ENCODE results near the gene PRDM11.

PRDM11 gene

DNA sequence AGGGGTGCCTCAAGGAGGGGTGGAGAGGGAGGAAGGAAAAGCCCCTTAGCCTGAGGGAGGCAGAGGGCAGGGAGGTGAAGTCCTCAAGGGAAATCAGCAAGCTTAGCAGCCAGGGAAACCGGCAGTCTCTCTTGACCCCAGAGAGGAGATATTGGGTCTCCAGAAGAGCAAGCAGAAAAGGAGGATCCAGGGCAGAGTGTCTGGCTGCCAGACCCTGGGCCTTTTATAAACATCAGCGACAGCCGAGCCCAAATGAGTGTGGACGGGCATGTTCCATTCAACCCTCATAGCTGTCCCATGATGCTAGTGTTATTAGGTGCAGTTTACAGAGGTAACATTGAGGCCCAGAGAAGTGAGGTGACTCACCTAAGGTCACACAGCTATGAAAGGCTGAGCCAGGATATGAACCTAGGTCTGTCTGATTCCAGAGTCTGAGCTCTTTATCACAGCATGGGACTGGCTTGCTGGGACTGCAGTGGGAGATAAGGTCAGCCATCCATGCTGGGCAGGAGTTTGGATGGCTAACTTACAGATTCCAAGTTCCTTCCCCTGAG is 9.3 kb downstream of the PRDM11 start:
- no peak overlapping the region for H3K4me3 ChIP-seq
- H3K27ac ChIP-seq = no peak overlapping the region

GRCh38 chr11:45156201-45156600 is 9.8 kb downstream of the PRDM11 start:
- H3K4me3 ChIP-seq = no peak overlapping the region
- H3K27ac ChIP-seq = no peak overlapping the region

GRCh38 chr11:45156741-45157140 is 10.3 kb downstream of the PRDM11 start:
- Histone ChIP-seq H3K27ac (no peak overlapping the region), H3K4me3 (no peak overlapping the region)

GRCh38 chr11:45157247-45158209 is 11.1 kb downstream of the PRDM11 start:
- Histone ChIP-seq H3K4me3 (no peak overlapping the region), H3K27ac (peak overlapping the region in 10 of 21 experiments; percentile 14 to 73 (median 38))

GRCh38 chr11:45158210-45158731 is 11.8 kb downstream of the PRDM11 start:
- peak overlapping the region in 12 of 21 experiments; percentile 14 to 73 (median 38) for H3K27ac ChIP-seq
- H3K4me3 ChIP-seq = no peak overlapping the region

- Histone ChIP-seq H3K4me3 (no peak overlapping the region), H3K27ac (peak overlapping the region in 8 of 21 experiments; percentile 16 to 73 (median 29))
Observed at GRCh38 chr11:45158891-45159605, 12.6 kb downstream of the PRDM11 start.

- no peak overlapping the region for H3K4me3 ChIP-seq
- peak overlapping the region in 2 of 21 experiments; percentile 36 to 64 for H3K27ac ChIP-seq
Observed at GRCh38 chr11:45159781-45160365, 13.4 kb downstream of the PRDM11 start.

GRCh38 chr11:45161252-45162063 is 15.0 kb downstream of the PRDM11 start:
- no peak overlapping the region for H3K4me3 ChIP-seq
- no peak overlapping the region for H3K27ac ChIP-seq

GRCh38 chr11:45162064-45162375 is 15.6 kb downstream of the PRDM11 start:
- no peak overlapping the region for H3K27ac ChIP-seq
- no peak overlapping the region for H3K4me3 ChIP-seq

DNA sequence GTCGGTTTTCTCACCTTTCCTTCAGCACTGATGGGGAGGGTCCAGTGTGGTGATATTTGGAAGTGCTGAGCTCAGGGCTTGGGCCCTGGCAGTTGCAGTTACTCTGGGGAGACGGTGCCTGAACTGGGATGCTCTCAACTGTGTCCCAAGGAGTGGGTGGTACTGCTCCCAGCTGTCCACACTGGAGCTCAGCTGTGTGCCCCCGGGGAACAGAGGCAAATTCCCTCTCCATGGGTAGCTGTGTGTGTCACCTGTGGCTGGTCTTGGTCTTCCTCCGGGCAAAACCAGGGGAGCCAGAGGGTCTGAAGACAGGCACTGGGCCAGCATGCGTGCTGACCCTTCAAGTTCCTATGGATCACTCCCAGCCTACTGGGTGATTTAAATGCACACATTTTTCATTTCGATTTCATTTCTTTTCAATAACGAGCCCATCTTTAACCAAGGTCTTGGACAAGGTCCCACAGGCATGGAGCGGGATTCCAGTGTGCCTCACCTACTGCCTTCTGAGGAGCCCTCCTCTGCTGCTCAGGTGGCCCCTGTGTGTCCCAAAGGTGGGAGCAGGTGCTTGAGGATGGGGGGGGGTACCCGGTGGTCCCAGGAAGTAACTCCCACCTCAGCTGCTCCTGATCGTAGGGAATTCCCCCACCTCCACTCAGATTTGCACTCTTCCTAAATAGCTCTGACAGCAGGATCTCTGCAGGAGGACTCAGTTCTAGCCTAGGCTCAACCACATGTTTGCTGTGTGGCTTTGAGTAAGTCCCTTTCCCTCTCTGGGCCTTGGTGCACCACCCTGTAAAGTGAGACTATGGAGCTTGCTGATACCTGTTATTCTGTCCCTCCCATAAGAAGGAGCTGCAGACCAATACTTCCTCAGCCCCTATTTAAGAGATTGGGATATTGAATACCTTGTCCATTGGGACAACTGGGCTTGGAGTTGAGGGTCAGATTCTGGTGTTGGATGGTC is 16.8 kb downstream of the PRDM11 start:
- H3K27ac ChIP-seq = no peak overlapping the region
- H3K4me3 ChIP-seq = no peak overlapping the region

DNA sequence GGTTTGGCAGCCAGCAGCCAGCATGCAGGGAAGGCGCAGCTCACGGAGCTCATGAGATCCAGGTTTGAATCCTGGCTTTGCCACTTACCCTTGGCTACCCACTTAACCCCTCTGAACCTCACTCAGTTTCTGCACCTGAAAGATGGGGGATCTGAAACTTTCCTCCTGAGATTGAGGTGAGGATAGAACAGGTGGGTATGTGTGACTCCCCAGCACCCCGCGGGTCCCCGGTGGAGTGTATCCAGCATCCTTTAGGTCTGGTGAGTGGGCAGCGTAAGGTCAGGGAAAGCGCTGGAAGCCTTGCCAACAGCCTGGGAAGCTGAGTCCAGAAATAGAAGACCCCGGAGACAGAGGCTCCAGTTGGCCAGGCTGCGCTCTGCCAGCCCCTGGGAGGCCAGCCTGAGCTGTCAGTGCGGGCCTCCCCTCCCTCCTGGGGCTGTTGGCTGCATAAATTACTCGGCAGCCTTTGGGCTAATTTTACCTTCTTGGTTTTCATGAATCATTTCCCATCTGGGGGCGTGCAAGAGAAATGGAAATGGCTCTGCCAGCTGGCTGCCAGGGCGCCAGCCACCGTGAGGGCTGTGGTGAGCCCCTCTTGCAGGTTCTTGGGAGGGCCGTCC is 17.6 kb downstream of the PRDM11 start:
- H3K27ac ChIP-seq = no peak overlapping the region
- H3K4me3 ChIP-seq = no peak overlapping the region

DNA sequence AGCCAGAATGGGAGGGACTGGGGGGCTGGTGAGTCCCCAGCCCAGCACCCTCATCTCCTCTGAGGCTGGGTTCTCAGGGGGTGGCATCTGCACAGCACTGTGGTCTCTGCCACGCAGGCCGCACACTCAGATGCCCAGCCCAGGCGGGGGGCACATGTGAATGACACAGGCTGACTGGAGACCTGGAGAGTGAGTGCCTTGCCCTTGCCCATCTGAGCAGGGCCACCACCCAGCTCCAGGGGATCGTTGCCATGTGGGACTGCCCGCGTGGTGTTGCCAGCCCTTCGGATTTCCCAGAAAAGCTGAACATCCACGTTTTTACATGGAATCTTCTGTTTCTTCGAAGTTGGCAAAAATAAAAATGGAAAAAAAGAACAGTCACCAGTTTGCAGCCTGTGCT is 18.9 kb downstream of the PRDM11 start:
- Histone ChIP-seq H3K27ac (no peak overlapping the region), H3K4me3 (no peak overlapping the region)

DNA sequence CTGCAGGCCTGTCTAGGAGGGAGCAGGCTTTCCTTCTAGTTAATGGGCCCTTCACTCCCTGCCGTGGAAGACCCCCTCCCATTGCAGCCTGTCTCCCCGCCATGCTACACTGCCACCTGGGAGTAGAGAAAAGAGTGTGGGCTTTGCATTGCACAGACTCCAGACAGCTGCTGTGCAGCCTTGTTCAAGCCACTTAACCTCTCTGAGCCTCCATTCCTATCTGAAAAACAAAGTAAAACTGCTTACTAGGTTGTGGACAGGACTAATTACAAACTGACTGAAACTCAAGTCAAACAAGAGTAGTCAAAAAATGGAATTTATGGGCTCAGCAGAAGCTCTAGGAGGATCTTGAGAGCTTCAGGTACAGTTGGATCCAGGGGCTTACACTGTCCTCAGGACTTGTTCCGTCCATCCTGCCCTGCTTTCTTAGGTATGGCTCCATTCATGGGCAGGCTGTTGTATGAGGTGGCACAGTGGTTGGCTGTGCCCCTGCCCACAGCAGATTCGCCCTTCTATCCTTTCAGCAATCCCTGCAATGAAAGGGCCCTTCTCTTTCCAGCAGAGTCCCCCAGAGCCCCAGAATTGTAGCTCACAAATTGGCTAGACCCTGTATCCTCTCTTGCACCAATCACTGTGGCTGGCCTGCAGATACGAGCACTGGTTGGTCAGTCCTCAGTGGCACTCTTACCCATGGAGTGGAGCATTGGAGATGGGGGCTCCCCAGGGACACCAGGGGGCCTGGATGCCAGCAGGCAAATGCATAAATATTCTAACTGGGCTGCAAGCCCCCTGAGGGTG is 19.6 kb downstream of the PRDM11 start:
- Histone ChIP-seq H3K27ac (no peak overlapping the region), H3K4me3 (no peak overlapping the region)

- Histone ChIP-seq H3K4me3 (no peak overlapping the region), H3K27ac (no peak overlapping the region)
Observed at GRCh38 chr11:45166604-45166897, 20.1 kb downstream of the PRDM11 start.

DNA sequence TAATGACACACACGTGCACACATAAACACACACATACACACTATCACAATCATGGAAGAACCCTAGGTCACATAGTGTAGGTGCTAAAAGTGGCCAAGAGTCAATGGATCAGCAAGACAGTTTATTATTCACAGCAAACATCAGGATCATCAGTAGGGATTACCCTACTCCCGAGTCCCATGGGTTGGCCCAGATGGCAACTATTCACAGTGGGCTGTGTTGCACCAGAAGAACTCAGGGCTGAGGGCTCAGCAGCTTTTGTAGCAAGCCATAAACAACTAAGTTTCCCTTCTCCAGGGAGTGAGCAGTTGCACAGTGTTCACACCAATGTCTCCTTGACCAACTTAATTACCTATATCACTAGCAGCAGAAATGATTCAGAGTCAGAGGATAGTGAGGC is 20.8 kb downstream of the PRDM11 start:
- Histone ChIP-seq H3K27ac (no peak overlapping the region), H3K4me3 (no peak overlapping the region)

DNA sequence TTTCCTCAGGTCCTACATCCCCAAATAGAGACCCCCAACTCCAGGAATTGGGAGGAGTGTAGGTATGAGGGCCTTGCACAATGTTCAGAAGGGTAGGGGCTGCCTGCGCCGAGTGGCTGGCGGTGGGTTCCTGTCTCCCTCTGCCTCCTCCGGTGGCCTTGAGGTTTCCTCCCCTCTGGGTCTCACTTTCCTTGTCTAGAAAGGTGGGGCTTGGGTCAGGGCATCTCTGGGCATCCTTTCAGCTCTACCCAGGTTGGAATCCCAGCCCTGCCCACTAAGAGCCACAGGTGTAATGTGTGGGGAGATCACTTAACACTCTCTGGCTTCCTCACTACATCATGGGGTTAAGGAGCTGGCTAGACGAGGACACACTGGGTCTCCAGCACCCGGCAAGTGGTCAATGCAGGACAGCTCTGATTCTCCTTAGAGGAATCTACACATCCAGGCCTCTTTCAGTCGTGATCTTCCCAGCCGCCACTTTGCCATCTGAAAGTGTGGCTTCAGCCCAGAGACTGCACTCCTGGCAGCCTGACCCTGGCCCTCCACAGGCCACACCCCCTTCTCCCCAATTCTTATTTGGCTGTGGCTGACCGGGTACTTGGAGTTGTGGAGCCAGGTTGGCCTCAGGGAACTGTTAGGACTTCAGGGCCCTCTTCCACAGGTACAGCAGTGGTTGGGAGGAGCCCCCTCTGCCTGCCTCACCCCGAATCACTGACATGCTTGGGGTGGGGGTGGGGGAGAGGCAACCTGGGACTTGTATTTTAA is 22.1 kb downstream of the PRDM11 start:
- H3K4me3 ChIP-seq = no peak overlapping the region
- H3K27ac ChIP-seq = no peak overlapping the region

All from skin epidermis (tissue), 12 donors.